SHP77 (cell line): ENCODE measurements around the gene SPATS2L.

Source experiments
- DNase-seq, 2 experiments: peaks; one replicate each; lab custom pipeline; 2025; lab: John Stamatoyannopoulos, UW

The SPATS2L gene

GRCh38 chr2:200350850-200351285 lies 44.4 kb downstream of the SPATS2L start:
- DNase-seq = no peak

- DNase-seq = no peak
Measured at GRCh38 chr2:200351815-200352214, 45.3 kb downstream of the SPATS2L start.

- DNase-seq = no peak
Measured at GRCh38 chr2:200352636-200353035, 46.1 kb downstream of the SPATS2L start.

GRCh38 chr2:200353120-200353519 lies 46.6 kb downstream of the SPATS2L start:
- no peak for DNase-seq

- no peak for DNase-seq
Measured at GRCh38 chr2:200353874-200354273, 47.4 kb downstream of the SPATS2L start.

- no peak for DNase-seq
Measured at GRCh38 chr2:200354833-200355751, 48.6 kb downstream of the SPATS2L start.

- no peak for DNase-seq
Measured at GRCh38 chr2:200356321-200356720, 49.8 kb downstream of the SPATS2L start.

- no peak for DNase-seq
Measured at GRCh38 chr2:200356857-200357384, 50.4 kb downstream of the SPATS2L start.

- DNase-seq = no peak
Measured at GRCh38 chr2:200357845-200358244, 51.4 kb downstream of the SPATS2L start.

GRCh38 chr2:200359552-200359951 lies 53.1 kb downstream of the SPATS2L start:
- no peak for DNase-seq

- peak; percentile 68 to 74 for DNase-seq
Measured at GRCh38 chr2:200360364-200360763, 53.9 kb downstream of the SPATS2L start.

- no peak for DNase-seq
Measured at GRCh38 chr2:200362202-200362917, 55.9 kb downstream of the SPATS2L start.

GRCh38 chr2:200363279-200363678 lies 56.8 kb downstream of the SPATS2L start:
- DNase-seq = no peak

GRCh38 chr2:200364142-200364541 lies 57.6 kb downstream of the SPATS2L start:
- no peak for DNase-seq

GRCh38 chr2:200364620-200365019 lies 58.1 kb downstream of the SPATS2L start:
- DNase-seq = no peak

GRCh38 chr2:200365209-200365608 lies 58.7 kb downstream of the SPATS2L start:
- DNase-seq = no peak

- no peak for DNase-seq
Measured at GRCh38 chr2:200367155-200367554, 60.7 kb downstream of the SPATS2L start.

- no peak for DNase-seq
Measured at GRCh38 chr2:200369886-200370285, 63.4 kb downstream of the SPATS2L start.

GRCh38 chr2:200373231-200373630 lies 66.7 kb downstream of the SPATS2L start:
- no peak for DNase-seq

GRCh38 chr2:200373973-200374416 lies 67.5 kb downstream of the SPATS2L start:
- no peak for DNase-seq

GRCh38 chr2:200376513-200377354 lies 70.2 kb downstream of the SPATS2L start:
- no peak for DNase-seq
